ENCODE measurements around the gene TEX261.

Gene TEX261

DNA sequence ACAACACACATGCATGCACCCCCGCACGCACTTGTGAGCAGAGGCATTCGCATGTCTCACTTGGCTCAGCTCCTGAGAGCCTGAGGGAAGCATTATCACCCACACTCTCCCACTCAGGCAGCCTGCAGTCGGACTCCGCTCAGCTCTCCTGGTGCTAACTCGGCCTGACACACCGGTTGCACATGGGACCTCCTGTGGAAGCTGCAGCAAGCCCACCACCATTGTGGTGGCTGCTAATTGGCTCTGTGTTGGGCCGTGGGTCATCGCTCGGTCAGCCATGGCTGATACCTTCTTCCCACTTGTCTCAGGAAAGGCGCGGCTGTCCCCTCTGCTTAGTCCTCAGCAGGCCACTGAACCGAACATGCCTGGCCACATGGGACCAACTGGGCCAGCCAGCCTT is 13.7 kb upstream of the TEX261 start:
- Histone ChIP-seq H3K36me3 (replicated peaks; ENCODE audit: insufficient read depth, low read length) (no peaks in the 10 kb centered on the region), H3K27ac (ENCODE audit: low read length) (no peak overlapping the region), H3K9me2 (replicated peaks; ENCODE audit: insufficient read depth, low read length) (no peaks in the 10 kb centered on the region), H3K27me3 (replicated peaks; ENCODE audit: insufficient read depth, low read length) (no peaks in the 10 kb centered on the region), H3K9ac (ENCODE audit: low read length) (no peak overlapping the region), H3F3A (ENCODE audit: insufficient read depth, low read length) (no peaks in the 10 kb centered on the region), H3K79me2 (ENCODE audit: low read length) (no peaks in the 10 kb centered on the region), H3K4me1 (ENCODE audit: low read length) (no peaks in the 10 kb centered on the region), H2AFZ (ENCODE audit: low read length) (no peak overlapping the region), H3K4me2 (ENCODE audit: low read depth, low read length) (no peak overlapping the region), H3K4me3 (ENCODE audit: low read length) (no peak overlapping the region), H3K9me3 (replicated peaks; ENCODE audit: insufficient read depth, low read length) (no peaks in the 10 kb centered on the region), H4K20me1 (ENCODE audit: insufficient read depth, low read length) (no peaks in the 10 kb centered on the region)
- TF ChIP-seq EZH2phosphoT487 (IDR thresholded peaks at IDR 0.05; ENCODE audit: low read length) (no peak), CTCF (IDR thresholded peaks at IDR 0.05; ENCODE audit: low read length) (no peak), EZH2 (optimal IDR thresholded peaks at IDR 0.05; ENCODE audit: low read depth, low read length) (no peak)
- DNase-seq: no peak

- H4K20me1 ChIP-seq (ENCODE audit: insufficient read depth, low read length): no peaks in the 10 kb centered on the region
- no peak overlapping the region for H3K27ac ChIP-seq (ENCODE audit: low read length)
- H3K9me2 ChIP-seq (replicated peaks; ENCODE audit: insufficient read depth, low read length): no peaks in the 10 kb centered on the region
- H3K4me1 ChIP-seq (ENCODE audit: low read length): no peaks in the 10 kb centered on the region
- no peaks in the 10 kb centered on the region for H3K9me3 ChIP-seq (replicated peaks; ENCODE audit: insufficient read depth, low read length)
- H3F3A ChIP-seq (ENCODE audit: insufficient read depth, low read length): no peaks in the 10 kb centered on the region
- TF ChIP-seq CTCF (IDR thresholded peaks at IDR 0.05; ENCODE audit: low read length): no peak
- no peak for TF ChIP-seq EZH2 (optimal IDR thresholded peaks at IDR 0.05; ENCODE audit: low read depth, low read length)
- H3K36me3 ChIP-seq (replicated peaks; ENCODE audit: insufficient read depth, low read length): no peaks in the 10 kb centered on the region
- no peaks in the 10 kb centered on the region for H3K27me3 ChIP-seq (replicated peaks; ENCODE audit: insufficient read depth, low read length)
- no peak for DNase-seq
- no peak overlapping the region for H3K4me3 ChIP-seq (ENCODE audit: low read length)
- no peak overlapping the region for H3K9ac ChIP-seq (ENCODE audit: low read length)
- no peak overlapping the region for H2AFZ ChIP-seq (ENCODE audit: low read length)
- H3K4me2 ChIP-seq (ENCODE audit: low read depth, low read length): no peak overlapping the region
- H3K79me2 ChIP-seq (ENCODE audit: low read length): no peaks in the 10 kb centered on the region
Observed at GRCh38 chr2:71006955-71007799, 12.5 kb upstream of the TEX261 start.

DNA sequence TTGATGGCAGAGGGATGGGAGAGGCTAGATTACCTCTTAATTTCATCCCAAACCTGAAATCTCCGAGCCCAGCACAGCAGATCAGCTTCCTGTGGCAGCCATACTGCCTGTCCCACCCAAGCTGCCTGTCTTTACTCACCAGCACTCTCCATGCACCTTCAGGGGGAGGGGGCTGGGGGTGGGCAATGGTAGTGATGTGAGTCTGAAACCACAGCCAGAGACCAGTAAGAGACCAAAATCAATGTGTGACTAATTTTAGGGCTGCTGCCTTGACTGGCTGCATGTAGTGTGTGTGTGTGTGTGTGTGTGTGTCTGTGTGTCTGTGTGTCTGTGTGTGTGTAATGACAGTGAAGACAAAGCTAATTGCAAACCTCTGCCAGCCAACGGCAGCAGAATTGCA is 11.7 kb upstream of the TEX261 start:
- Histone ChIP-seq H3K4me2 (ENCODE audit: low read depth, low read length) (no peak overlapping the region), H3K9me2 (replicated peaks; ENCODE audit: insufficient read depth, low read length) (no peaks in the 10 kb centered on the region), H2AFZ (ENCODE audit: low read length) (no peak overlapping the region), H4K20me1 (ENCODE audit: insufficient read depth, low read length) (no peaks in the 10 kb centered on the region), H3F3A (ENCODE audit: insufficient read depth, low read length) (no peaks in the 10 kb centered on the region), H3K79me2 (ENCODE audit: low read length) (no peaks in the 10 kb centered on the region), H3K36me3 (replicated peaks; ENCODE audit: insufficient read depth, low read length) (no peaks in the 10 kb centered on the region), H3K4me3 (ENCODE audit: low read length) (no peak overlapping the region), H3K27me3 (replicated peaks; ENCODE audit: insufficient read depth, low read length) (no peaks in the 10 kb centered on the region), H3K27ac (ENCODE audit: low read length) (no peak overlapping the region), H3K9me3 (replicated peaks; ENCODE audit: insufficient read depth, low read length) (no peaks in the 10 kb centered on the region), H3K9ac (ENCODE audit: low read length) (no peak overlapping the region), H3K4me1 (ENCODE audit: low read length) (0 out of 2 replicates have a peak, but pooled peaks cover 3% of the 10 kb centered on the region)
- DNase-seq: no peak
- no peak for TF ChIP-seq CTCF (IDR thresholded peaks at IDR 0.05; ENCODE audit: low read length)
- no peak for TF ChIP-seq EZH2phosphoT487 (IDR thresholded peaks at IDR 0.05; ENCODE audit: low read length)
- no peak for TF ChIP-seq EZH2 (optimal IDR thresholded peaks at IDR 0.05; ENCODE audit: low read depth, low read length)
